Aorta (tissue), 5 donors: Measurements from ENCODE around the gene IL34. TPM values are rescaled to one million over a fixed set of nuclear protein-coding genes. Genes with fewer than 3 reads are reported as not detected.

Experiments used
- ATAC-seq: fragments of 200-7000 bp; cut with Tn5 transposase; one replicate; pipeline ENCODE4 v1.9.1; 2022; ENCODE audit warnings: moderate library complexity; ENCODE audit not compliant: low FRiP score
- DNase-seq, 2 donors: peaks; one replicate each; pipeline ENCODE4 v3.0.0-alpha.2; 2020
- H3K27ac ChIP-seq, 2 donors: one replicate each; pipeline ENCODE4 v1.5.1; 2013; ENCODE audit warnings: low read length in 2 of 2, mild to moderate bottlenecking in 2 of 2, moderate library complexity in 2 of 2, control low read depth in 1 of 2, inconsistent platforms in 1 of 2, low read depth in 1 of 2
- H3K27me3 ChIP-seq, 2 donors: one replicate each; pipeline ENCODE4 v1.6.1; 2013; ENCODE audit warnings: control low read depth in 1 of 2, low read length in 1 of 2, mild to moderate bottlenecking in 1 of 2, moderate library complexity in 1 of 2; ENCODE audit not compliant: insufficient read depth in 2 of 2, control insufficient read depth in 1 of 2
- H3K36me3 ChIP-seq, 2 donors: one replicate each; pipeline ENCODE4 v1.6.1; 2013; ENCODE audit warnings: control low read depth in 1 of 2, low read length in 1 of 2, mild to moderate bottlenecking in 1 of 2; ENCODE audit not compliant: insufficient read depth in 2 of 2, control insufficient read depth in 1 of 2
- H3K4me1 ChIP-seq, 2 donors: one replicate each; pipeline ENCODE4 v1.6.1; 2013; ENCODE audit warnings: low read length in 2 of 2, control low read depth in 1 of 2, mild to moderate bottlenecking in 1 of 2, moderate library complexity in 1 of 2; ENCODE audit not compliant: insufficient read depth in 2 of 2, control insufficient read depth in 1 of 2
- H3K4me3 ChIP-seq, 2 donors: one replicate each; pipeline ENCODE4 v1.5.1; 2013; ENCODE audit warnings: low read length in 2 of 2, control low read depth in 1 of 2, mild to moderate bottlenecking in 1 of 2
- H3K9me3 ChIP-seq: one replicate; pipeline ENCODE4 v1.6.1; 2013; ENCODE audit warnings: mild to moderate bottlenecking, low read length; ENCODE audit not compliant: control insufficient read depth
- WGBS, 2 donors: extraction: QIAGEN DNeasy Blood & Tissue Kit; methylation state at CpG; one replicate each; pipeline ENCODE4 v1.1.7; 2013; 5-methylcytosine and 5-hydroxymethylcytosine counted together
- intact Hi-C, 2 donors: fragments of 100-400 bp; cut with DNase I; formaldehyde crosslinking; loops; one replicate each; pipeline versions ENCODE4 v1.14.2 to v1.15.0; 2022
- polyA plus RNA-seq, 2 donors: library from polyadenylated mRNA; stranded (reverse); fragments of 200-250 nt; gene quantifications; one replicate each; pipeline ENCODE4 v1.2.3, GENCODE V29; 2013
- total RNA-seq, 2 donors: library from RNA; stranded (reverse); fragmentation: NEBNext Ultra II Directional; extraction: Animal tissue kit (Norgen Biotek cat#: 25700); gene quantifications; one replicate each; pipeline ENCODE4 v1.2.1, GENCODE V29; 2021
- donor health status: healthy with polysubstance abuse.
- donor health status: Bipolar disorder and iron deficiency.
- donor health status: DM: no; HTN: no; CAD: no.
- donor health status: DM: no; HTN: no; CAD: no.
- donor health status: DM: yes; HTN: yes; CAD: no.

Gene IL34
- total and polyA plus RNA-seq, 4 donors: 14.2 to 98.6 (median 20.6) TPM

- ATAC-seq: no peak
- Histone ChIP-seq H3K9me3 (no peaks in the 10 kb centered on the region), H3K27ac (no peak overlapping the region), H3K27me3 (no peaks in the 10 kb centered on the region), H3K4me1 (no peaks in the 10 kb centered on the region), H3K36me3 (no peaks in the 10 kb centered on the region), H3K4me3 (no peak overlapping the region)
- DNase-seq: no peak
- 86 to 92% methylated on average over 1 of the region's 1 CpG for WGBS, 2 donors
- intact Hi-C loops: no loop called here
These were observed 41.1 kb upstream of the IL34 start for GRCh38 chr16:70605283-70605657.

- no peak overlapping the region for H3K4me3 ChIP-seq
- ATAC-seq: no peak
- no peaks in the 10 kb centered on the region for H3K36me3 ChIP-seq
- H3K9me3 ChIP-seq: no peaks in the 10 kb centered on the region
- intact Hi-C loops: no loop called here
- no peaks in the 10 kb centered on the region for H3K4me1 ChIP-seq
- H3K27me3 ChIP-seq: no peaks in the 10 kb centered on the region
- 93 to 94% methylated on average over 7 of the region's 7 CpGs for WGBS, 2 donors
- no peak overlapping the region for H3K27ac ChIP-seq
- no peak for DNase-seq
These were observed 37.8 kb upstream of the IL34 start for GRCh38 chr16:70608521-70608920.

- H3K9me3 ChIP-seq: no peaks in the 10 kb centered on the region
- no peak overlapping the region for H3K4me3 ChIP-seq
- DNase-seq (peak in 1 of 2 donors; percentile 58), ATAC-seq (peak; percentile 55)
- no peaks in the 10 kb centered on the region for H3K4me1 ChIP-seq
- H3K27ac ChIP-seq: no peak overlapping the region
- intact Hi-C loops: no loop called here
- no peaks in the 10 kb centered on the region for H3K27me3 ChIP-seq
- 59 to 61% methylated on average over 18 of the region's 18 CpGs for WGBS, 2 donors
- no peaks in the 10 kb centered on the region for H3K36me3 ChIP-seq
These were observed 35.8 kb upstream of the IL34 start for GRCh38 chr16:70610273-70611223.

GRCh38 chr16:70611224-70611598, 35.1 kb upstream of the IL34 start:
- no peak overlapping the region for H3K27ac ChIP-seq
- 96 to 97% methylated on average over 5 of the region's 5 CpGs for WGBS, 2 donors

GRCh38 chr16:70611785-70612303, 34.5 kb upstream of the IL34 start:
- DNase-seq (no peak), ATAC-seq (no peak)
- intact Hi-C loops: no loop called here
- Histone ChIP-seq H3K4me3 (no peak overlapping the region), H3K9me3 (no peaks in the 10 kb centered on the region), H3K27me3 (no peaks in the 10 kb centered on the region), H3K36me3 (no peaks in the 10 kb centered on the region), H3K27ac (no peak overlapping the region), H3K4me1 (no peaks in the 10 kb centered on the region)
- 94 to 97% methylated on average over 4 of the region's 4 CpGs for WGBS, 2 donors

More at GRCh38 chr16:70611224-70611598, 35.1 kb upstream of the IL34 start:
- intact Hi-C loops: no loop called here
- no peaks in the 10 kb centered on the region for H3K27me3 ChIP-seq
- no peaks in the 10 kb centered on the region for H3K4me1 ChIP-seq
- no peak for DNase-seq
- H3K36me3 ChIP-seq: no peaks in the 10 kb centered on the region
- ATAC-seq: no peak
- no peak overlapping the region for H3K4me3 ChIP-seq
- no peaks in the 10 kb centered on the region for H3K9me3 ChIP-seq

- intact Hi-C loops: no loop called here
- Histone ChIP-seq H3K4me1 (no peaks in the 10 kb centered on the region), H3K27me3 (no peaks in the 10 kb centered on the region), H3K9me3 (no peaks in the 10 kb centered on the region), H3K27ac (no peak overlapping the region), H3K4me3 (no peak overlapping the region), H3K36me3 (no peaks in the 10 kb centered on the region)
- ATAC-seq (no peak), DNase-seq (no peak)
- 94 to 95% methylated on average over 8 of the region's 8 CpGs for WGBS, 2 donors
These were observed 33.4 kb upstream of the IL34 start for GRCh38 chr16:70612931-70613330.

- H3K4me1 ChIP-seq: no peaks in the 10 kb centered on the region
- H3K27ac ChIP-seq: no peak overlapping the region
- no peak overlapping the region for H3K4me3 ChIP-seq
- intact Hi-C loops: no loop called here
- no peaks in the 10 kb centered on the region for H3K27me3 ChIP-seq
- no peaks in the 10 kb centered on the region for H3K36me3 ChIP-seq
- H3K9me3 ChIP-seq: no peaks in the 10 kb centered on the region
- DNase-seq (no peak), ATAC-seq (no peak)
- 80 to 84% methylated on average over 5 of the region's 5 CpGs for WGBS, 2 donors
These were observed 32.0 kb upstream of the IL34 start for GRCh38 chr16:70614208-70614951.

GRCh38 chr16:70615945-70616344, 30.4 kb upstream of the IL34 start:
- Histone ChIP-seq H3K9me3 (no peaks in the 10 kb centered on the region), H3K4me1 (no peaks in the 10 kb centered on the region), H3K4me3 (no peak overlapping the region), H3K27ac (no peak overlapping the region), H3K27me3 (no peaks in the 10 kb centered on the region), H3K36me3 (no peaks in the 10 kb centered on the region)
- DNase-seq: no peak
- WGBS, 2 donors: 90 to 92% methylated on average over 5 of the region's 5 CpGs
- intact Hi-C loops: no loop called here
- no peak for ATAC-seq
